ENCODE data around the gene KRTAP10-12.

DNA sequence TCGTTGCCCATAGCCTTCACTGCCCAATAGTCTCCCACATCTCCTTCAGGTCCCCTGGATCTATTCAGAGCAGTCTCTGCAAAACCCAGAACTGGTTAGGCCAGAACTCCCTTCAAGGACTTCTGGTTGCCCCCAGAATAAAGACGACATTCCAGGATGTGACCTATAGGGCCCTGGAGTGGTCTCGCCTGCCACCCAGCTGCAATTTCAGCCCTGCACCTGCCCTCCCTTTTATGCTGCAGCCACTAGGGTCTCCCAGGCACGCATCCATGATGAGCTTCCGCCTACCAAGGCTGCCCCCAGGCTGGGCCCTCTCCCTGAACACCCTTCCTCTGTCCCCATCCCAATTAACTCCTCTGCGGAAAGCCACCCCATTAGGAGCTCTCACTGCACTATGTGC, 21.6 kb downstream of the KRTAP10-12 start:
- TF ChIP-seq TAF1 (IDR thresholded peaks at IDR 0.05; ENCODE audit: borderline replicate concordance, low read depth, low read length) (no peak), POLR2AphosphoS5 (IDR thresholded peaks at IDR 0.05; ENCODE audit: low read depth, low read length) (no peak)

All from GM12892 (cell line).